C4-2B (cell line): ENCODE results near the gene UGT1A10.

Experiments
- ZFX ChIP-seq: fragments of 450-650 bp; IDR thresholded peaks from 2 replicates; pipeline ENCODE4 v1.6.1; 2017
- TF ChIP-seq, protein P1 (sequence below): fragments of 450-650 bp; conservative IDR thresholded peaks from 2 replicates; pipeline ENCODE4 v1.5.1; 2017; ENCODE audit warnings: mild to moderate bottlenecking

DNA sequence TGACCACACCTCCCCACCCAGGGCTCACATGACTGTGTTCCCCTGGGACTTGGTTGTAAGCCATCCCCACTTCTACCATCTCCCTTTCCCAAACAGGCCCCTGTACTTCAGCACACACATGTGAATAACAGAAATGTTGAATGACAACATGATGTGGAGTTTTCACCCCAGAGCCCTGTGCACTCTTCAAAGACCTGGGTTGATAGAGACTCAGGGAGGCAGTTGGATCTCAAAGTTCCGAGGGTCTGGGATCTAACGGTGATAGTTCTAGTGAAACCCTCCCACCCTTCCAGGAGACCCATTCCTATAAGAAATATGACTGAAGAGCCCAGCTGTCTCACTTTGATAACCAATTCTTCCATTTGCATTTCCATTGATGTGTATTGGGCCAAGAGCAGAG, 141.8 kb downstream of the UGT1A10 start, which contains the start of gene MROH2A:
- TF ChIP-seq, protein P1, sequence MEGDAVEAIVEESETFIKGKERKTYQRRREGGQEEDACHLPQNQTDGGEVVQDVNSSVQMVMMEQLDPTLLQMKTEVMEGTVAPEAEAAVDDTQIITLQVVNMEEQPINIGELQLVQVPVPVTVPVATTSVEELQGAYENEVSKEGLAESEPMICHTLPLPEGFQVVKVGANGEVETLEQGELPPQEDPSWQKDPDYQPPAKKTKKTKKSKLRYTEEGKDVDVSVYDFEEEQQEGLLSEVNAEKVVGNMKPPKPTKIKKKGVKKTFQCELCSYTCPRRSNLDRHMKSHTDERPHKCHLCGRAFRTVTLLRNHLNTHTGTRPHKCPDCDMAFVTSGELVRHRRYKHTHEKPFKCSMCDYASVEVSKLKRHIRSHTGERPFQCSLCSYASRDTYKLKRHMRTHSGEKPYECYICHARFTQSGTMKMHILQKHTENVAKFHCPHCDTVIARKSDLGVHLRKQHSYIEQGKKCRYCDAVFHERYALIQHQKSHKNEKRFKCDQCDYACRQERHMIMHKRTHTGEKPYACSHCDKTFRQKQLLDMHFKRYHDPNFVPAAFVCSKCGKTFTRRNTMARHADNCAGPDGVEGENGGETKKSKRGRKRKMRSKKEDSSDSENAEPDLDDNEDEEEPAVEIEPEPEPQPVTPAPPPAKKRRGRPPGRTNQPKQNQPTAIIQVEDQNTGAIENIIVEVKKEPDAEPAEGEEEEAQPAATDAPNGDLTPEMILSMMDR: no peak
- TF ChIP-seq ZFX: no peak
